Activated naive CD8-positive, alpha-beta T cell treated with anti-CD3 and anti-CD28 coated beads, Interleukin-2, amount 50 U/mL, for 24 hours (primary cell): ENCODE measurements around the gene DCTD.

ENCODE experiments used
- ATAC-seq: fragments of 150-1000 bp; cut with Tn5 transposase; one replicate; pipeline ENCODE4 v1.10.0; 2021
- DNase-seq: peaks from one replicate; pipeline ENCODE4 v3.0.0; 2021
- H3K27ac Mint-ChIP-seq: one replicate; pipeline ENCODE4 v1.8.0; 2021; ENCODE audit warnings: mild to moderate bottlenecking, mixed read lengths
- H3K27me3 Mint-ChIP-seq: one replicate; pipeline ENCODE4 v1.8.0; 2021; ENCODE audit warnings: mixed read lengths
- H3K36me3 Mint-ChIP-seq: one replicate; pipeline ENCODE4 v1.8.0; 2021; ENCODE audit warnings: low read depth, mixed read lengths
- H3K4me1 Mint-ChIP-seq: one replicate; pipeline ENCODE4 v1.8.0; 2021; ENCODE audit warnings: mixed read lengths
- H3K4me3 Mint-ChIP-seq: one replicate; pipeline ENCODE4 v1.8.0; 2021; ENCODE audit warnings: mild to moderate bottlenecking, moderate library complexity, mixed read lengths
- H3K9me3 Mint-ChIP-seq: one replicate; pipeline ENCODE4 v1.8.0; 2021; ENCODE audit warnings: mixed read lengths

The DCTD gene

DNA sequence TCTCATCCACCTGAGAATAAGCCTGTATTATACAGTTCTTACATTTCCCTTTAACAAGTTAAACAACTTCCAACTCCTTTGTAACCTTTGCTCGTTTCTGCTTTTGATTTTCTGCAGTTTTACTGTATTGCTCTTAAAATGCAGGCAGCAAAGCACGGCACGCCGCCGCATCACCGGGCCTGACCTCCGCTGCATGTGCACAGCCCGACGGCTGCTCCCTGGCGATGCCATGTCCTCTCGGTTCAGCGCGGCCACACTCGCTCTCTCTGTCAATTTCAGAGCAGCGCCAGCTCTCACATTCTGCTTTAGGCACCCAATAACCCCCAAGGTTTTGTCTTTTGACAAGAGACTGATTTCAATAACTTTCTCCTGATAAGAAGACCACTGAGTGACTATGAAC, 60.3 kb downstream of the DCTD start:
- Mint-ChIP-seq H3K4me1 (no peaks in the 10 kb centered on the region), H3K27me3 (peaks cover 4% of the 10 kb centered on the region), H3K9me3 (peaks cover 7% of the 10 kb centered on the region), H3K36me3 (peaks cover 4% of the 10 kb centered on the region), H3K27ac (no peak overlapping the region), H3K4me3 (no peak overlapping the region)
- ATAC-seq (no peak), DNase-seq (no peak)

DNA sequence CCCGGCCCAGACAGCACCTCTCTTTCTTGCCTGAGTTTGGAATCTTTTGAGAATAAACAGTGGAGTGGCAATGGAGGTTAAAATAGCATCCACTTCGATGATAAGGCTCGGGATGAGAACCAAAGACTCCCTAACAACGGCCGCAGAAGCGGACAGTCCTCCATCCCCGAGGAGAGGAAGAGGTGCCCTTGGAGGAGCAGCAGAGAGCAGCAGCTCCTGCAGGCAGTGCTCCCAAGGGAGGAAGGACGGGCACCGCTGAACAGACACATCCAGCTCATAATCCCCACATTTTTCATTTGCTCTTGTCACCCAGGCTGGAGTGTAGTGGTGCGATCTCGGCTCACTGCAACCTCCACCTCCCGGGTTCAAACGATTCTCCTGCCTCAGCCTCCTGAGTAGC, 61.3 kb downstream of the DCTD start:
- no peaks in the 10 kb centered on the region for H3K4me1 Mint-ChIP-seq
- peaks cover 2% of the 10 kb centered on the region for H3K27me3 Mint-ChIP-seq

DNA sequence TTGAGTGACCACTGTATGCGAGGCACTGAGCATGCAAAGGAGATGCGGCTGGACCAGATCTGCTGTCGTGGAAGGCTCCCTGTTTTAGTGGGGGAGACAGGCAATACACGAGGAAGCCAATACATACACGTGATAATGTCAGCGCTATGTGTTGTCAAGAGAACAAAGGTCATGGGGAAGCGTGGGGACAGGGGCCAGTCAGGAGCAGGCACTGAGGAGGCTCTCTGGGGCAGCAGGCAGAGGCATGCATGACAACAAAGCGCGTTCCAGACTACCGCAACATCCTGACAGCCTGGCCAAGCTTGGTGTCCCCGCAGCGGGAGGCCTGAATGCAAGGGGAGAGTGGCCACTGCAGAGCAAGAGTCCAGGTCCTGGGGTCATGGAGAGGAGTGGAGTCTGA, 61.9 kb downstream of the DCTD start:
- ATAC-seq (no peak), DNase-seq (no peak)
- peaks cover 3% of the 10 kb centered on the region for H3K9me3 Mint-ChIP-seq
- no peaks in the 10 kb centered on the region for H3K4me1 Mint-ChIP-seq
- no peak overlapping the region for H3K4me3 Mint-ChIP-seq
- H3K27me3 Mint-ChIP-seq = peaks cover 2% of the 10 kb centered on the region
- H3K36me3 Mint-ChIP-seq = peaks cover 2% of the 10 kb centered on the region
- H3K27ac Mint-ChIP-seq = no peak overlapping the region

More for the DNA sequence above, 61.3 kb downstream of the DCTD start:
- ATAC-seq = no peak
- H3K27ac Mint-ChIP-seq = no peak overlapping the region
- no peak for DNase-seq
- peaks cover 3% of the 10 kb centered on the region for H3K36me3 Mint-ChIP-seq
- H3K9me3 Mint-ChIP-seq = peaks cover 4% of the 10 kb centered on the region
- no peak overlapping the region for H3K4me3 Mint-ChIP-seq

DNA sequence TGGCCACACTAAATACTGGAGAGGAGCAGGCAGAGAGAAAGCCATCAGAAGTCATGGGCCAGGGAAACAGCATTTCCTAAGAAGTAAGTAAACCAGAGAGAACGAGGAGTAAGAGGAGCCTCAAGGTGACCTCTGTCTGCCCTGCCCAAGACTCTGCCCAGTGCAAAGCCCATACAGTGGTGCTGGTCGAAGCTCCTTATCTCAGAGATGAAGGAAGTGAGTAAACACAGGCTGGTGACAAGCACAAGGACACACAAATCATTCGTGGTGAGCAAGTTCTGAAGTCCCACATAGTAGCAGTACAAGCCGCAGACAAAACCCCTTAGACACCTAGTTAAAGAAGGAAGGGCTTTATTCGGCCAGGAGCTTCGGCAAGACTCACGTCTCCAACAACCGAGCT, 62.7 kb downstream of the DCTD start:
- no peak for DNase-seq
- Mint-ChIP-seq H3K4me3 (no peak overlapping the region), H3K27me3 (no peaks in the 10 kb centered on the region), H3K36me3 (no peaks in the 10 kb centered on the region), H3K4me1 (no peaks in the 10 kb centered on the region), H3K27ac (no peak overlapping the region), H3K9me3 (peaks cover 3% of the 10 kb centered on the region)
- ATAC-seq = no peak

DNA sequence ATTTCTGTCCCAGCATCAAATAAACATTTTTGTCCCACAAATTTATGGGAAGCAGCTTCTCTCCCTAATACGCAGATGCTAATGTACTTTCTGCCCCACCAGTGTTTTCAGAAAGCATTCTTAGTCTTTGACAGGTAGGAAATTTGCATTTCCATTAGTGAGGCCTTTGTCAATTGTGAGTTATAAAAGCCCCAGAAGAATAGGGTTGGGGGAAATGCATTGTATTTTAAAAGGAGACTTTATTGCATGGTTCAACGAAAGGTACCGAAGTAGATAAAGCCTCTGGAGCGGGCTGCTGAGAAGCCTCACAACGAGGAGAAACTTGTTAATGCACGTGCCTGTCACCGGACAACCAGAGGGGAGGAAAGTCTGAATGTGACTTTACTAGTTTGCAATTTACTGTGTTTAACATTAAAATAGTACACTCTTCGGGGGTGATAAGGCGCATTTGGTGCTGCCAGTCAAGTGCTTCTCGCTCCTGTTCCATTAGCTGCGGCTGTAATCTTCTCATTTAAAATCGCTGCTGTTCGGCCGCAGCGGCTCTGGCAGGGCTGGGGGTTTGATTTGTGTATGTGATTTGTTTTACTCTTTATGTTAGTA, 63.4 kb downstream of the DCTD start:
- no peak overlapping the region for H3K27ac Mint-ChIP-seq
- peaks cover 3% of the 10 kb centered on the region for H3K9me3 Mint-ChIP-seq
- H3K27me3 Mint-ChIP-seq = no peaks in the 10 kb centered on the region
- no peaks in the 10 kb centered on the region for H3K36me3 Mint-ChIP-seq
- no peaks in the 10 kb centered on the region for H3K4me1 Mint-ChIP-seq
- DNase-seq (no peak), ATAC-seq (no peak)
- no peak overlapping the region for H3K4me3 Mint-ChIP-seq

DNA sequence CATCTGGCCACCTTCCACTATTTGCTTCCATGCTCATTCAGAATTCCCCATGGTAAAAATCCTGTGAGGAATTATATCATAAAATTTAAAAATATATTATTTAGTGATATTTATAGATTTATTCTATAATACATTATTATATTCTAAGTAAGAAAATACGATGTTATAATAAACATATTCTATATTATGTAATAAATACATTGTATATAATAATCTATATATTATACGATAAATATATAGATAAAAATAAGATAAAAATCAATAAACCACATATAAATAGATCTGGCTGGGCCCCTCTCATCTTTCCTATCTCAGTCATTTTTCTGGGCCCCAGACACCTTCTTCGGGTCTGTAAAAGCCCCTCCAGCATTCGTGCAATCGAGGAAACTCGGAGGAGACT, 68.5 kb downstream of the DCTD start:
- H3K27ac Mint-ChIP-seq = no peak overlapping the region
- peaks cover 9% of the 10 kb centered on the region for H3K27me3 Mint-ChIP-seq
- DNase-seq = no peak
- H3K4me1 Mint-ChIP-seq = no peaks in the 10 kb centered on the region
- H3K4me3 Mint-ChIP-seq = no peak overlapping the region
- H3K9me3 Mint-ChIP-seq = peaks cover 3% of the 10 kb centered on the region
- no peaks in the 10 kb centered on the region for H3K36me3 Mint-ChIP-seq
- no peak for ATAC-seq

DNA sequence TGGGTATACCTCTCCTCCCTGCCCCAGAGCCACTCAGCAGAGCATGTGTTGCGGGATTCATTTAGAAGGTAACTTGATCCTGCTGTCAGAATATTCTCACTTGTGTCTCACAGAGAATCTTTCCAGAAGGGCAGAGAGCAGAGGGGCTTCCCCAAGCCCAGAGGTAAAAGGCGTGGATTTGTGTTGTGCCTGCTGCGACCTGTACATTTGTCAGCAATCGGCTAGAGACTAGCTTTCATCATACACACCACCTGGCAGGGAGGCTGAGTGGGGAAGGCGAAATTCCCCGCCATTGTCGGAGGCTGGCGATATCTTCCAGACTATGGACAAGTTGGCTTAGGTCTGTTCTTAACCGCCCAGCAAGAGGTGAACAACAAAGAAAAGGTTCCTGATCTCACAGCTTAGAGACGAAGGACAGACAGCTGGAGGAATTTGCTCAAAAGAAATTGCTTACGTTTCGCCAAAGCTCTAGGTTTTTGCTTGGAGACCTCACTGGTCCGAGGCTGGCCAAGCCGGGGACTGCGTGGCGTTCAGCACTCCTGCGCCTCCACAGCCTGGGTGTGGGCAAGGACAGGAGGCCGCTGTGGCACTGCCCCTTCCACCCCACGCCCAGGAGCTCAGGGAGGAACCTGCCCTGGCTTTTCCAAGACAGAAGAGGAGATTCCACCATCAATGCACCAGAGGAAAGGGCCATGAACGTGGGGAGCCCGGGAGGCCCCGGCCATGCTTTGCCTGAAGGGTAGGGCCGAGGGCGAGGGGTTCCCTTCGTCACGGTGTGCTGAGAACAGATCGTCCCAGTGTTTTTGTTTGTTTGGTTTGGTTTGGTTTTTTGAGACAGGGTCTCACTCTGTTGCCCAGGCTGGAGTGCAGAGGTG, 69.4 kb downstream of the DCTD start:
- H3K27me3 Mint-ChIP-seq = peaks cover 9% of the 10 kb centered on the region
- peaks cover 3% of the 10 kb centered on the region for H3K9me3 Mint-ChIP-seq
- H3K4me3 Mint-ChIP-seq = no peak overlapping the region
- no peaks in the 10 kb centered on the region for H3K36me3 Mint-ChIP-seq
- no peak overlapping the region for H3K27ac Mint-ChIP-seq
- ATAC-seq (no peak), DNase-seq (no peak)
- H3K4me1 Mint-ChIP-seq = no peaks in the 10 kb centered on the region

DNA sequence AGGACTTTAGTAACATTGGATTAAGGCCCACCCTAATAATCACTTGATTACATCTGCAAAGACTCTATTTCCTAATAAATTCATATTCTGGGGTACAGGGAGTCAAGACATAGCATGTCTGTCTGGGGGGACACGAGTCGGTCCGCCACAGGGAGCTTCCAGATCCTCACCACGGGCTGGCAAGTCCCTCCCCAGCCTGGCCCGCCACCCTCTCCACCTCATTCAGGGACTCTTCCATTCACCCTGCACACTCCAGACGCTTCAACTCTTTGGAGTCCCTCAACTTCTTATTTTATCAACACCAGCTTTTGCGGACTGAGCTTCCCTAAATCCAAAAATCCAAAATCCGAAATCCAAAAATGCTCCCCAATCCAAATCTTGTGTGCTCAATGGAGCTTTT, 71.2 kb downstream of the DCTD start:
- H3K27me3 Mint-ChIP-seq = peaks cover 9% of the 10 kb centered on the region
- H3K4me3 Mint-ChIP-seq = no peak overlapping the region
- no peaks in the 10 kb centered on the region for H3K4me1 Mint-ChIP-seq
- H3K36me3 Mint-ChIP-seq = no peaks in the 10 kb centered on the region
- no peaks in the 10 kb centered on the region for H3K9me3 Mint-ChIP-seq
- no peak overlapping the region for H3K27ac Mint-ChIP-seq
- ATAC-seq (no peak), DNase-seq (no peak)

DNA sequence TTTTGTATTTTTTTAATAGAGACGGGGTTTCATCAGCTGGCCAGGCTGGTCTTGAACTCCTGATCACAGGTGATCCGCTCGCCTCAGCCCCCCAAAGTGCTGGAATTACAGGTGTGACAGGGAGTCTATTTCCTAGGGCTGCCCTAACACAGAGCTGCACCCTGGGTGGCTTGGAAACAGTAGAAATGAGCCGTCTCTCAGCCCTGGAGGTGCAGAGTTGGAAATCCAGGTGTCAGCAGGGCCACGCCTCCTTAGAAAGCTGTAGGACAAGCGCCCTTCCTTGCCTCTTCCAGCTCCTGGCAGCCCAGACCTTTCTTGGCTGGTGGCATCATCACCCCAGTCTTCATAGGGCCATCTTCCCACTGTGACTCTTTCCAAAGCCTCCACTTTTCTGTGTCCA, 71.6 kb downstream of the DCTD start:
- H3K4me1 Mint-ChIP-seq = no peaks in the 10 kb centered on the region
- peaks cover 9% of the 10 kb centered on the region for H3K27me3 Mint-ChIP-seq
- H3K36me3 Mint-ChIP-seq = no peaks in the 10 kb centered on the region

DNA sequence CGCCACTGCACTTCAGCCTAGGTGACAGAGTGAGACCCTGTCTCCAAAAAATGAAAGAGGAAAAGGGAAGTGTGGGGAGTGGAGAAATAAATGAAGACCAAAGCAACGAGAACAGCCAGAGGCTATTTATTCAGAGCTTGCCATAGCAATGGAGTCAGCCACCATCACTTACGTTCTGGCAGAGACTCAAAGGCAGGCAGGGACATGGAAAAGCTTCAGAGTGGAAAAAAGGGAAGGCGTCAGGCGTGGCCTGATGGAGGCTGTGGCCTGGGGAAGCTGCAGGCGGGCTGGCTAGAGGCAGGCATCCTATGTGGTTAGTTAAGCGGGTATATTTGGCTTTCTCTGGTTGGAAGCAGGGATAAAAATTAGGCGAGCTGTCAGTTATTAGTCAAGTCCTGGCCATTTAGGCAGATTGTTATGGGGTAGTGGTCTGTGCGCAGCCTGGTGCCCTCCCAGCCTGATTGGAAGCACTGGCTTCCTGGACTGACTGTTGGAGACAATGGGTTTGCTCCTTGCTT, 73.3 kb downstream of the DCTD start:
- no peak overlapping the region for H3K27ac Mint-ChIP-seq
- no peaks in the 10 kb centered on the region for H3K36me3 Mint-ChIP-seq
- H3K27me3 Mint-ChIP-seq = peaks cover 12% of the 10 kb centered on the region
- DNase-seq (no peak), ATAC-seq (no peak)
- H3K9me3 Mint-ChIP-seq = no peaks in the 10 kb centered on the region
- no peak overlapping the region for H3K4me3 Mint-ChIP-seq
- H3K4me1 Mint-ChIP-seq = no peaks in the 10 kb centered on the region

More for the DNA sequence above, 71.6 kb downstream of the DCTD start:
- no peak for DNase-seq
- Mint-ChIP-seq H3K27ac (no peak overlapping the region), H3K9me3 (no peaks in the 10 kb centered on the region), H3K4me3 (no peak overlapping the region)
- no peak for ATAC-seq

DNA sequence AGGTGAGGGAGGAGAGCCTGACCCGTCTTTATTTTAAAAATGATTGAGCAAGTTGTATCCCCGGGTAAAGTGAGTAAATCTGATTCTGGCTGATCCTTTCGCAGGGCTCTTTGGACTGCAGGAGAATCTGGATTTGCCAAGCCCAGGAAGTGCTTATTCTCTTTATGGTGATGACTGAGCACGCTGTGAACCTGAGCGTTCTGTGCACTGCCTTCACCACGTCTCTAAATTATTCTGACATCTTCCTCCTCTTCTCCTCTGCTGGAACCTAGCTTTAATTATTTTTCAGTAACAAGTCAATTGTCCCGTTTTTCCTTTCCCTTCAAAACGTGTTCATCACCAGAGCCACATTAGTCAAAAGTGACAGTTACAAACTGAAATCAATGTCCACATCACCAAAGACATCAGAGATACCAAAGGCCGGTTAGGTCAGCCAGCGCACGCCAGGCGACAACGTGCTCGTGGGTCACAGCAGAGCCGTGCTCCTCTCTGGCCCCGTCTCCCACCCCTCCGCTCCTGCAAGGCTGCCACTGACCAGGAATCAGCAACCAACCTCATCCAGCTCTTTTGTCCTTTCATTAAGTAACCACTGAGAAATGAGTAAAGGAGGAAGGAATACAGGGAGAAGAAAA, 74.3 kb downstream of the DCTD start:
- ATAC-seq = no peak
- no peaks in the 10 kb centered on the region for H3K36me3 Mint-ChIP-seq
- H3K4me1 Mint-ChIP-seq = no peaks in the 10 kb centered on the region
- H3K4me3 Mint-ChIP-seq = no peak overlapping the region
- H3K9me3 Mint-ChIP-seq = no peaks in the 10 kb centered on the region
- H3K27me3 Mint-ChIP-seq = peaks cover 15% of the 10 kb centered on the region
- no peak for DNase-seq
- no peak overlapping the region for H3K27ac Mint-ChIP-seq

DNA sequence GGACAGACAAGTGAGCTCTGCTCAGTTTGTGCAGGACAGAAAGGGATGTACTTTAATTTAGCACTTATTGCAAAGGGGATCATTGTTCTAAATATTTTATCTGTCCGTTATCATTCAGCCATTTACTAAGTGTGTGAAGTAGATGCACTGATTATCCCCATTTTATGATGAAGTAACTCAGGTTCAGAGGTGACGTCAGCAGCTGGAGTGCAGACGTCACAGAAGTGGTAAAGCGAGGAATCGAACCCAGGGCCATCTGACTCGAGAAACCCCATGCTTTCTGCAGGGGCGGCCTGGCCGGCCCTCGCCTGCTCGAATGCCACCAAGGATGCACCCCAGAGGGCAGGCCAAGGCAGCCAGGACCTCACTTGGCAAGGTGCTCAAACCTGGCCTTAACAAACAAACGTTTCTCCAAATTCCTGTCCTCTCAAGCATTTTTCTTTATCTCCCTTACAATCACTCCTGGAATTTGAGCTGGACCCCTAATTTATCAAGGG, 75.0 kb downstream of the DCTD start:
- DNase-seq (no peak), ATAC-seq (no peak)
- Mint-ChIP-seq H3K27me3 (peaks cover 21% of the 10 kb centered on the region), H3K4me3 (no peak overlapping the region), H3K4me1 (no peaks in the 10 kb centered on the region), H3K9me3 (no peaks in the 10 kb centered on the region), H3K27ac (no peak overlapping the region), H3K36me3 (no peaks in the 10 kb centered on the region)

DNA sequence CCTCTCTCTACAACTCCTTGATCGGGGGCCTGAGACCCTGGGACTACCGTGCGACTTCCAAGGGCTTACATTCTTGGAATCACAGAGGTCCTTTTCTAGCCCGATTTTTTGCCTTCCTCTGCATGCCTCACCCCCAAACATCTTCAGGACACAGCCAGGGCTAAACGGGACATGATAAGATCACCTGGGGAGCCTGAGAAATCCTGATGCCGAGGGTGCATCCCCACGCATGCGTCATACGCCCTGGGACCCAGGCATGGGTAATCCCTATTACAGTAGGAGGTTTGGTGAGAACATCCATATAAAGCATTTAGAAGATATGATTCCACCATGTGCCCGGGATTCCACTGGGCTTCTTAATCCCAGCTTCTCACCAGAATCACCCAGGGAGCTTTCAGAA, 77.1 kb downstream of the DCTD start:
- peaks cover 31% of the 10 kb centered on the region for H3K27me3 Mint-ChIP-seq
- H3K4me1 Mint-ChIP-seq = no peaks in the 10 kb centered on the region
- no peaks in the 10 kb centered on the region for H3K9me3 Mint-ChIP-seq
- no peak overlapping the region for H3K4me3 Mint-ChIP-seq
- H3K27ac Mint-ChIP-seq = no peak overlapping the region
- DNase-seq (no peak), ATAC-seq (no peak)
- H3K36me3 Mint-ChIP-seq = no peaks in the 10 kb centered on the region
